ENCODE data around the gene ZNF609. TPM values are rescaled to one million over a fixed set of nuclear protein-coding genes. Genes with fewer than 3 reads are reported as not detected.
A peak's percentile ranks its signal among the peaks of the same experiment; 100 is the strongest.

The ZNF609 gene
- polyA plus RNA-seq, 1 donor from 2014 or later, result 11.8 TPM

- Histone ChIP-seq H2AFZ (ENCODE audit: low read depth, low read length) (no peak overlapping the region), H3F3A (ENCODE audit: insufficient read depth, low read length, poor library complexity, severe bottlenecking) (peaks cover 3% of the 10 kb centered on the region), H3K4me2 (ENCODE audit: low read length) (peak overlapping the region; percentile 60), H4K20me1 (ENCODE audit: insufficient read depth) (peaks cover 7% of the 10 kb centered on the region), H3K9ac (ENCODE audit: low read length) (no peak overlapping the region), H3K27me3 (ENCODE audit: insufficient read depth, low read depth, low read length) (no peaks in the 10 kb centered on the region), H3K9me3 (ENCODE audit: low read length) (no peaks in the 10 kb centered on the region), H3K27ac (ENCODE audit: low read length) (peak overlapping the region; percentile 56), H3K9me2 (ENCODE audit: insufficient read depth, low read length) (no peaks in the 10 kb centered on the region), H3K4me3 (ENCODE audit: low read length) (peak overlapping the region; percentile 40), H3K36me3 (ENCODE audit: insufficient read depth, low read length) (no peaks in the 10 kb centered on the region), H3K79me2 (replicated peaks; ENCODE audit: insufficient read depth, low read length) (peaks cover 68% of the 10 kb centered on the region)
- TF ChIP-seq REST (IDR thresholded peaks at IDR 0.05; ENCODE audit: borderline replicate concordance), result peak; percentile 4
- TF ChIP-seq POLR2AphosphoS5 (IDR thresholded peaks at IDR 0.05), result no peak
- TF ChIP-seq CTCF (IDR thresholded peaks at IDR 0.05; ENCODE audit: poor library complexity, severe bottlenecking), result no peak
Measured at GRCh38 chr15:64695561-64695992, 235.2 kb downstream of the ZNF609 start.

- no peak overlapping the region for H3K4me2 ChIP-seq (ENCODE audit: low read length)
- TF ChIP-seq TAF1 (IDR thresholded peaks at IDR 0.05; ENCODE audit: low read depth) (no peak), REST (IDR thresholded peaks at IDR 0.05; ENCODE audit: borderline replicate concordance) (no peak), MXI1 (conservative IDR thresholded peaks at IDR 0.05; ENCODE audit: poor library complexity, severe bottlenecking) (no peak), EZH2 (IDR thresholded peaks at IDR 0.05; ENCODE audit: borderline replicate concordance, insufficient read depth, low read length, poor library complexity, severe bottlenecking) (no peak), CTCF (IDR thresholded peaks at IDR 0.05; ENCODE audit: poor library complexity, severe bottlenecking) (no peak), EP300 (conservative IDR thresholded peaks at IDR 0.05; ENCODE audit: poor library complexity, severe bottlenecking) (no peak), SMC3 (conservative IDR thresholded peaks at IDR 0.05; ENCODE audit: poor library complexity) (no peak), POLR2AphosphoS5 (IDR thresholded peaks at IDR 0.05) (no peak), RAD21 (conservative IDR thresholded peaks at IDR 0.05) (no peak)
- H3K4me3 ChIP-seq (ENCODE audit: low read length), result no peak overlapping the region
- H3K79me2 ChIP-seq (replicated peaks; ENCODE audit: insufficient read depth, low read length), result peaks cover 77% of the 10 kb centered on the region
- H3K9ac ChIP-seq (ENCODE audit: low read length), result peak overlapping the region; percentile 3
- H4K20me1 ChIP-seq (ENCODE audit: insufficient read depth), result peaks cover 7% of the 10 kb centered on the region
- H3K27ac ChIP-seq (ENCODE audit: low read length), result peak overlapping the region; percentile 56
- no peaks in the 10 kb centered on the region for H3K27me3 ChIP-seq (ENCODE audit: insufficient read depth, low read depth, low read length)
- no peaks in the 10 kb centered on the region for H3K9me3 ChIP-seq (ENCODE audit: low read length)
- H3K9me2 ChIP-seq (ENCODE audit: insufficient read depth, low read length), result no peaks in the 10 kb centered on the region
- peaks cover 5% of the 10 kb centered on the region for H3F3A ChIP-seq (ENCODE audit: insufficient read depth, low read length, poor library complexity, severe bottlenecking)
- H2AFZ ChIP-seq (ENCODE audit: low read depth, low read length), result no peak overlapping the region
- H3K36me3 ChIP-seq (ENCODE audit: insufficient read depth, low read length), result no peaks in the 10 kb centered on the region
Measured at GRCh38 chr15:64696481-64696880, 236.1 kb downstream of the ZNF609 start.

Data from neural cell (in vitro differentiated cells).